Stimulated activated naive CD8-positive, alpha-beta T cell treated with anti-CD3 and anti-CD28 coated beads, Interleukin-15, amount 100 ng/mL, for 72 hours (primary cell): Measurements from ENCODE around the gene SLC12A7.

Source experiments
- ATAC-seq: fragments of 150-1000 bp; cut with Tn5 transposase; 2 replicates; pipeline ENCODE4 v1.10.0; 2021; ENCODE audit warnings: mild to moderate bottlenecking, moderate library complexity
- DNase-seq, 2 donors: peaks; one replicate each; pipeline ENCODE4 v3.0.0; 2021 to 2022
- H3K27ac Mint-ChIP-seq, 2 donors: one replicate each; pipeline ENCODE4 v1.8.0; 2022; ENCODE audit warnings: mild to moderate bottlenecking in 2 of 2, mixed read lengths in 2 of 2, moderate library complexity in 2 of 2
- H3K27me3 Mint-ChIP-seq: one replicate; pipeline ENCODE4 v1.8.0; 2022; ENCODE audit warnings: mixed read lengths
- H3K4me1 Mint-ChIP-seq: one replicate; pipeline ENCODE4 v1.8.0; 2022; ENCODE audit warnings: mild to moderate bottlenecking, mixed read lengths
- H3K4me3 Mint-ChIP-seq, 2 donors: one replicate each; pipeline ENCODE4 v1.8.0; 2022; ENCODE audit warnings: mild to moderate bottlenecking in 2 of 2, mixed read lengths in 2 of 2, moderate library complexity in 1 of 2
- H3K9me3 Mint-ChIP-seq, 2 donors: one replicate each; pipeline ENCODE4 v1.8.0; 2022; ENCODE audit warnings: mixed read lengths in 2 of 2

SLC12A7 gene

DNA sequence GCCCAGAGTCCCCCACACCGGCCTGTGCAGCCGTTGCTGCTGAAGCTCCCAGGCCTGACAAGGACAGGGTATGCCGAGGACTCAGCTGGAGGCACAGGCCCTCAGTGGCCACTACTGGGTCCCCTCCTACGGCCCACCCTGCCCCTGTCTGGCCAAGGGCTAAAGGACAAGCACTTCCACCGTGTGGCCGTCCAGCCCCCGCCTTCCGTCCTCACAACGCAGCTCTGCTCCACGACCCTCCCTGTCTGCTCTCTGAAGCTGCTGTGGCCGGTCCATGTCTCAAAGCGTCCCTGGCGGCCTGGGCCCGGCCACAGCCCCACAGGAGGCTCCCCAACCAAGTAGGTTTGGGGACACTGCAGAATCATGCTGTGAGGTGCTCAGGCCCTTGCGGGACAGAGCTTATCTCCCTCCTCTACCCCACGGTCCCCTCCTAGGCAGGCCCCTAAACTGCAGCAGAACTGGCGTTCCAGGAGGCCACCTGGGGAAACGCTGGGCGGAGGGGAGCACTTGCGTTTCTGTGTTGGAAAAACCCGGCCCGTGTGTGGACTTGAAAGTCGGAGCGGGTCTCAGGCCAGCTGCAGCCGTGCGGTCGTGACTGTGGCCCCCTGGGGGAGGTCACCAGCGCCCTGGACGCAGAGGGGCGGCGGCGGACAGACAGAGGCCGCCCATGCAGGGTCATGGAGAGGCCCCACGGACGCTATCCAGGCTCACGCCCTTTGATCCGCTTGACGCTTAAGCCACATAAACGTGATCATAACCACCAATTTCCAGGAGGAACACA lies 57.7 kb downstream of the SLC12A7 start:
- Mint-ChIP-seq H3K4me1 (no peaks in the 10 kb centered on the region), H3K9me3 (no peaks in the 10 kb centered on the region), H3K27ac (peak overlapping the region in 1 of 2 donors; percentile 34), H3K4me3 (no peak overlapping the region), H3K27me3 (no peaks in the 10 kb centered on the region)
- DNase-seq = no peak
- ATAC-seq = no peak

DNA sequence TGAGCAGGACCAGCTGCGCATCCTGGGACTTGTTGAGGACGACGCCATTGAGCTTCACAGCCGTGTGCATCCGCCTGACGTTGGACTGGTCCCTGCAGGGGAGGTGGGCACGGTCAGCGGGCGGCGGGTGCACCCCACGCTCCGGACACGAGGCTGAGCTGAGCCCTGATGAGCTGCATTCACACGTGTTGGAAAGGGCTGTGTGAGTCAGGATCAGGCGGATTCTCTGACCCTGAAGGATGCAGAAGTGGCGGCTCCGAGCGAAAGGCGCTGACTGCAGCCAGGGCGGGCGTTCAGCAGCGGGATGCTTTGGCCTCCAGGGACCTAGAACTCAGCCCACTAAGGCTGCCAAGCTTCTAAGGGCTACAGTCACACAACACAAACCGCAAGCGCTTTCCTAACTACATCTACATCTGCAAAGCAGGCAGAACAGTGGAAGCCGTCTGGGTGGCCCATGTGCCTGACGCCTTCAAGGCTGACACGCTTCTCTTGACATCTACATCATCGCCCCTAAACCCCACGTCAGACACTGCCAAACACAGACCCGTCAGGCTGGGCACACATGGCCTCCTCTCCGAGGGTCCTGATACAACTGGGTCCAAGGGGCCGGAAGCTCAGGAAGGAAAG lies 58.4 kb downstream of the SLC12A7 start:
- ATAC-seq (no peak), DNase-seq (no peak)
- Mint-ChIP-seq H3K4me3 (no peak overlapping the region), H3K27ac (no peak overlapping the region), H3K4me1 (no peaks in the 10 kb centered on the region), H3K9me3 (peaks cover under 1 to 1% of the 10 kb centered on the region in 2 donors), H3K27me3 (no peaks in the 10 kb centered on the region)

DNA sequence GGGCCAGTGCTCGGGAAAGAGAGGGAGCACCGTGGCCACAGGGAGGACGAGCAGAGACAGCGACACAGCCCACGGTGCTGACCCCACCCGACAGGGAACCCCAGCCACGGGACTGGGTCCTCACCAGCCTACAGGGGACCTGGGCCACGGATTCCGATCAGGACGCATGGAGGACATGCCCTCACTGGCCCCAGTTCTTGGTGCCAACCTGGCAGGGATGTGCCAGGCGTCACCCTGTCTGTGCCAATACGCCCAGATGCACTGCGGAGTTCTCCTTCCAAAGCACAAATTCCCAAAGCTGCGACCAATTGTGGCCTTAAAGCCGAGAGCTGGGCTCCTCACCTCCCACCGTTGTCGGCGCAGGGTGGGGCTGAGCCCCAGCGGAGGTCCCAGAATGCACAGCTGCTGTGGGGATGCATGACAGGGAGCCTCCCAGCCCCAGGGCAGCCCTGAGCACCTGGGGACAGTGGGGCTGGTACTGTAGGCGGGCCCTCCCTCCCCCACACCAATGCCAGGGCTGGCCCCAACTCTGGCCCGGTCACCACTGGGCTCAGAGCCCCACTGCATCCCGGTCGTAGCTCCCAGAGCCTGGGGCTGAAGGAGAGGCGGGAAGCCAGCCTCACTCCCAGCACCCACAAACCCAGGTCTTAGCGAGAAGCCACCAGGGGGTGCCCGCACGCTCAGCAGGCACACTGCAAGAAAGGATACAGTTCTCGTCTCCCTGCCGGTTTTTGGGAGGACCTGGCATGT lies 59.0 kb downstream of the SLC12A7 start:
- Mint-ChIP-seq H3K9me3 (peaks cover 8% of the 10 kb centered on the region in 2 donors), H3K27me3 (no peaks in the 10 kb centered on the region)
- ATAC-seq = no peak

DNA sequence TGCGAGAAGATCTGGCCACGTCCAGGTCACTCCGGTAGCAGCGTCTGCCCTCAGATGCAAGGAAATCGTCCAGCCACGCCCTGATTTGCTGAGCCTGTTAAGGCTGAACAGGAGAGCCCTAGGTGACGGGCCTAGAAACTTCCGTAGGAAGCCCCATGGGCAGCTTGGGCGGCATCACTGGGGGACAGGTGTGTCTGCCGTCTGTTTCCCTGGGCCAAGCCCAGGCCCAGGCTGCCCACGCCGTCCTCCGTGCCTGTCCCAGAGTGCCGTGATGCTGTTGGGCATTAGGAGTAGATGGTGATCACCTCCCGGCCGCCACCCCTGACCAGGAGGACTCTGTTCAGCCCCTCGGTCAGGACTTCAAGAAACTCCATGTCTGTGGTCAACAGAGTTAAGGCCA lies 59.8 kb downstream of the SLC12A7 start:
- Mint-ChIP-seq H3K27ac (no peak overlapping the region), H3K4me1 (no peaks in the 10 kb centered on the region), H3K4me3 (no peak overlapping the region), H3K9me3 (peaks cover 15 to 16% of the 10 kb centered on the region in 2 donors), H3K27me3 (no peaks in the 10 kb centered on the region)
- no peak for ATAC-seq
- DNase-seq = no peak

More for the DNA sequence above, 59.0 kb downstream of the SLC12A7 start:
- DNase-seq = no peak
- H3K27ac Mint-ChIP-seq = peak overlapping the region in 1 of 2 donors; percentile 79
- H3K4me3 Mint-ChIP-seq = no peak overlapping the region
- H3K4me1 Mint-ChIP-seq = no peaks in the 10 kb centered on the region

DNA sequence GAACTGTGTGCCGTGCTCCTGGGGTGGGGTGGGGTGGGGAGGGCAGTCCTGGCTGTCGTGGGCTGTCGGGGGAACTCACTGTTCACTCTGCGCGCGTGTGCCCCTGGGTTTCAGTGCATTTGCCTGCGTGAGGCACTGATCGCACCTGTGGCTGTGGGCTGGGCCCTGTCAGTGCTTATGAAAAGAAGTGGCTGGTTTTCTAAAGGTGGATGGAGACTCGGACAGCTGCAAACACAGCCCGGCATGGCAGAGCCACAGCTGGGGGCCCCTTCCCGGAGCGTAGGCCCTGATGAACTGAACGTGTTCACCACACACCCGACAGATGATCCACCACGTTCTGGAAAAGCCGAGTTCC lies 60.5 kb downstream of the SLC12A7 start:
- H3K9me3 Mint-ChIP-seq = peaks cover 23% of the 10 kb centered on the region in 2 donors
- no peaks in the 10 kb centered on the region for H3K27me3 Mint-ChIP-seq
- ATAC-seq (no peak), DNase-seq (no peak)
- no peak overlapping the region for H3K27ac Mint-ChIP-seq
- H3K4me1 Mint-ChIP-seq = no peaks in the 10 kb centered on the region
- H3K4me3 Mint-ChIP-seq = no peak overlapping the region

DNA sequence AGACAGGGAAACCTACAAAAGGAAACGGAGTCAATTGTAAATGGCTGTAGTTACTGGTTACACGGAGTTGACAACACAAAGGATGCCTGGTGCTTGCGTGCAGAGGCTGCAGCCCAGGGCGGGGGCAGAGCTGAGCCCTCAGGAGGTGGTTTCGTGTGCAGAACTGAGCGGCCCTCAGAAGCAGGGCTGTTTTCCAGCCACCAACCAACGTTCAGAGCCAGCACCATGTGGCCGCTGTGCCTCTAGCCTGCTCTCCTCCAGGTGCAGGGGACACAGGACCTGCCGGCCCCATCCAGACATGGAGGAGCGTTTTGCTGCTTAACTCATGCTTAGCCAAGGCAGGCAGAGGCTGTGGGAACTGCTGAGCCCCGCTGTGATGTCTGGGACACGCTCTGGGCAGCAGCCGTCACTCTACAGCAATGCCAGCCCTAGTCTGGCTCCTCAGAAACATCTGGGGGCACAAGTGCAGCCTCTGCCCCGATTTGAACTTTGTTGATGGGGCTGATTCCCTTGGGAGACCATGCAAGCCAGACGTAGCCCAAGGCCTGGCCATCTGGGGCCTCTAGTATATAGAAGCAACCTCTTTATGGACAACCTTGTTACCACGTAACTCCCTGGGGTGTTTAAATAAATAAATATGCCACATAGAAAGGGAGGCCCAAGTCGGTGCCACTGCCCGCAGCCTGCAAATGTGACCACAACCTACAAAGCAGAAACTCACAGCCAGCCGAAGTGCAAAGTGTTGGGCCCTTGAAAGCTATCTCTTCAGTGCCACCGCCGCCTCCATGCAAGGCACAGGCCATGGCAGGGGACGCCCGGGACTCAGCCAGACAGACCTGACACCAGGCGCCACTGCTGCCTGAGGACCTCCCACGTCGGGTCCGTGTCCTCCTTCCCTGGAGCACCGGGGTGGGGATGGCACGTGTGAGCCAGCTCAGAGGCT lies 61.2 kb downstream of the SLC12A7 start:
- Mint-ChIP-seq H3K4me3 (no peak overlapping the region), H3K27ac (no peak overlapping the region), H3K4me1 (no peaks in the 10 kb centered on the region), H3K27me3 (no peaks in the 10 kb centered on the region), H3K9me3 (peaks cover 29% of the 10 kb centered on the region in 2 donors)
- ATAC-seq = no peak
- no peak for DNase-seq

DNA sequence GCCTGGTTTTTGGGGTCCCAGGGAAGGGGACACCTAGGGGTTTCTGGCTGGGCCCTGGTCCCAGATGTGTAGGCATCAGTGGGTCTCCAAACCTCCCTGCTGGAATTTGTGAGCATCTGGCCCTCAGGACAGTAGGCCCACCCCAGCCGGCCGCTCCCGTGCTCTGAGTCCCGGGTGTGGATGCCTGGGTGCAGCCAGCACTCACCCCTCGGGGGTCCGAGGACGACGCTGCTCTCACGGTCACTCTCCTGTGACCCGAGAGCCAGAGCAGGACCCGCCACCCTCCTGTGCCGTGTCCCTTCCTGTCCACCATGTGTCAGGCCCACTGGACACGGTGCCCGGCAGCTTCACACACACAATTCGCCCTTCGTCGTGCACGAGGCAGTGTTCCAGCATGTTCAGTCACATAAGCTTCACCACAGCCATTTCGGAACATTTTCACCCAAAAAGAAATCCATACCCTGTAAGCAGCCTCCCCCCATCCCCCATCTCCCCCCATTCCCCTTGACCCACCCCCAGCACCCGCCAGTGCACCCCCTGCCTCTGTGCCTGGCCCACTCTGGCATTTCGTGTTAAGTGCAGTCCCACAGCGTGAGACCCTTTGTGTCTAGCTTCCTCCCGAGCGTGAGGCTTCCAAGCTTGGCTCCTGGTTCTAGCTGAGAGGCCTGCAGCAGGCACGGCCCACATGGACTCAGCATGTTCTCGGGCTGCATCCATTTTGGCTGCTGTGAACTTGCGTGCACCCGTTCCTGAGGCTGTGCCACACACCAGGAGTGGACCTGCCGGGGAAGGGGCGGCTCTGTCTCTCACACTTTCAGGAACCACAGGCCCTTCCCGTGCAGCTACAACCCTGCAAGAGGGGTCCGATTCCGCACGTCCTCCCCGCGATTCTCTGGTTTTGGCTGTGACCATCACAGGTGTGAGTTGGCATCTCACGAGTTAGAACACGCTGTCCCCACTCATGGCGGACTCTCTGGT lies 62.7 kb downstream of the SLC12A7 start:
- DNase-seq = no peak
- peaks cover 44 to 45% of the 10 kb centered on the region in 2 donors for H3K9me3 Mint-ChIP-seq
- H3K27ac Mint-ChIP-seq = no peak overlapping the region
- no peaks in the 10 kb centered on the region for H3K4me1 Mint-ChIP-seq
- no peak overlapping the region for H3K4me3 Mint-ChIP-seq
- H3K27me3 Mint-ChIP-seq = no peaks in the 10 kb centered on the region
- ATAC-seq = peak; percentile 29

DNA sequence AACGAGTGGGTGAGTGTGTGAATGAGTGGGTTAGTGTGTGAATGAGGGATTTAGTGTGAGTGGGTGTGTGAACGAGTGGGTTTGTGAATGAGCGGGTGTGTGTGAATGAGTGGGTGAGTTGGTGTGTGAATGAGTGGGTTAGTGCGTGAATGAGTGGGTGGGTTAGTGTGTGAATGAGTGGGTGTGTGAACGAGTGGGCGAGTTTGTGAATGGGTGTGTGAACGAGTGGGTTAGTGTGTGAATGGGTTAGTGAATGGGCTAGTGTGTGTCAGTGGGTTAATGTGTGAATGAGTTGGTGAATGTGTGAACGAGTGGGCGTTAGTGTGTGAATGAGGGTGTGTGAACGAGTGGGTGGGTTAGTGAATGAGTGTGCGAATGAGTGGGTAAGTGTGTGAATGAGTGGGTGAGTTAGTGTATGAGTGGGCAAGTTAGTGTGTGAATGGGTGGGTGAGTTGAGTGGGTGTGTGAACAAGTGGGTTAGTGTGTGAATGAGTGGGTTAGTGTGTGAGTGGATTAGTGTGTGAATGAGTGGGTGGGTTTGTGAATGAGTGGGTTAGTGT lies 63.6 kb downstream of the SLC12A7 start:
- no peak overlapping the region for H3K27ac Mint-ChIP-seq
- DNase-seq (no peak), ATAC-seq (no peak)
- no peak overlapping the region for H3K4me3 Mint-ChIP-seq
- no peaks in the 10 kb centered on the region for H3K27me3 Mint-ChIP-seq
- H3K9me3 Mint-ChIP-seq = peaks cover 54% of the 10 kb centered on the region in 2 donors
- H3K4me1 Mint-ChIP-seq = no peaks in the 10 kb centered on the region

DNA sequence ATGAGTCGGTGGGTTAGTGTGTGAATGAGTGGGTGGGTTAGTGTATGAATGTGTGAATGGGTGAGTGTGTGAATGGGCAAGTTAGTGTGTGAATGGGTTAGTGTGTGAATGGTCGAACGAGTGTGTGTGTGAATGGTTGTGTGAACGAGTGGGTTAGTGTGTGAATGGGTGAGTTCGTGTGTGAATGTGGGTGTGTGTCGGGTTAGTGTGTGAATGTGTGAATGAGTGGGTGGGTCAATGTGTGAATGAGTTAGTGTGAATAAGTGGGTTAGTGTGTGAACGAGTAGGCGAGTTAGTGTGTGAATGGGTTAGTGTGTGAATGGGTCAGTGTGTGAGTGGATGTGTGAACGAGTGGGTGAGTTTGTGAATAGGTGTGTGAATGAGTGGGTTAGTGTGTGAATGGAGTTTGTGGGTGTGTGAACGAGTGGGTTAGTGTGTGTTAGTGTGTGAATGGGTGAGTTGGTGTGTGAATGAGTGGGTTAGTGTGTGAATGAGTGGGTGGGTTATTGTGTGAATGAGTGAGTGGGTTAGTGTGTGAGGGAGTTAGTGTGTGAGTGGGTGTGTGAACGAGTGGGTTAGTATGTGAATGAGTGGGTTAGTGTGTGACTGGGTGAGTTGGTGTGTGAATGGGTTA lies 64.4 kb downstream of the SLC12A7 start:
- H3K9me3 Mint-ChIP-seq = peaks cover 61 to 62% of the 10 kb centered on the region in 2 donors
- no peak for ATAC-seq
- H3K27ac Mint-ChIP-seq = no peak overlapping the region
- no peaks in the 10 kb centered on the region for H3K4me1 Mint-ChIP-seq
- no peak for DNase-seq
- no peaks in the 10 kb centered on the region for H3K27me3 Mint-ChIP-seq
- H3K4me3 Mint-ChIP-seq = no peak overlapping the region

DNA sequence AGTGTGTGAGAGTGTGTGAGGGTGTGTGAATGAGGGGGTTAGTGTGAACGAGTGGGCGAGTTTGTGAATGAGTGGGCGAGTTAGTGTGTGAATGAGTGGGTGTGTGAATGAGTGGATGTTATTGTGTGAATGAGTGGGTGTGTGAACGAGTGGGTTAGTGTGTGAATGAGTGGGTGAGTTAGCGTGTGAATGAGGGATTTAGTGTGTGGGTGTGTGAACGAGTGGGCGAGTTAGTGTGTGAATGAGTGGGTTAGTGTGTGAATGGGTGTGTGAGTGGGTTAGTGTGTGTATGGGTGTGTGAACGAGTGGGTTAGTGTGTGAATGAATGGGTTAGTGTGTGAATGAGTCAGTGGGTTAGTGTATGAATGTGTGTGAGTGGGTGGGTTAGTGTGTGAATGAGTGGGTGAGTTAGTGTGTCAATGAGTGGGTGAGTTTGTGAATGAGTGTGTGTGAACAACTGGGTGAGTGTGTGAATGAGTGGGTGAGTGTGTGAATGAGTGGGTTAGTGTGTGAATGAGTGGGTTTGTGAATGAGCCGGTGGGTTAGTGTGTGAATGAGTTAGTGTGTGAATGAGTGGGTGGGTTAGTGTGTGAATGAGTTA lies 65.8 kb downstream of the SLC12A7 start:
- Mint-ChIP-seq H3K27me3 (no peaks in the 10 kb centered on the region), H3K9me3 (peaks cover 75 to 76% of the 10 kb centered on the region in 2 donors), H3K27ac (no peak overlapping the region), H3K4me1 (no peaks in the 10 kb centered on the region), H3K4me3 (no peak overlapping the region)
- no peak for DNase-seq
- no peak for ATAC-seq

DNA sequence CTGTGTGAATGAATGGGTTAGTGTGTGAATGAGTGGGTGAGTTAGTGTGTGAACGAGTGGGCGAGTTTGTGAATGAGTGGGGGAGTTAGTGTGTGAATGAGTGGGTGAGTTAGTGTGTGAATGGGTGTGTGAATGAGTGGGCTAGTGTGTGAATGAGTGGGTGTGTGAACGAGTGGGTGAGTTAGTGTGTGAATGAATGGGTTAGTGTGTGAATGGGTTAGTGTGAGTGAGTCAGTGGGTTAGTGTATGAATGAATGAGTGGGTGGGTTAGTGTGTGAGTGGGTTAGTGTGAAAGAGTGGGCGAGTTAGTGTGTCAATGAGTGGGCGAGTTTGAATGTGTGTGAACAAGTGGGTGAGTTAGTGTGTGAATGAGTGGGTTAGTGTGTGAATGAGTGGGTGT lies 67.7 kb downstream of the SLC12A7 start:
- Mint-ChIP-seq H3K4me1 (no peaks in the 10 kb centered on the region), H3K9me3 (peaks cover 78 to 80% of the 10 kb centered on the region in 2 donors), H3K4me3 (no peak overlapping the region)

DNA sequence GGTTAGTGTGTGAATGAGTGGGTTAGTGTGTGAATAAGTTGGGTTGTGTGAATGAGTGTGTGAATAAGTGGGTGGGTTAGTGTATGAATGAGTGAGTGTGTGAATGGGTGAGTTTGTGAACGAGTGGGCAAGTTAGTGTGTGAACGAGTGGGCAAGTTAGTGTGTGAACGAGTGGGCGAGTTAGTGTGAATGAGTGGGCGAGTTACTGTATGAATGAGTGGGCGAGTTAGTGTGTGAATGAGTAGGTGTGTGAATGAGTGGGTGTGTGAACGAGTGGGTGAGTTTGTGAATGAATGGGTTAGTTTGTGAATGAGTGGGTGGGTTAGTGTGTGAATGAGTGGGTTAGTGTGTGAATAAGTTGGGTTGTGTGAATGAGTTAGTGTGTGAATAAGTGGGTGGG lies 68.5 kb downstream of the SLC12A7 start:
- Mint-ChIP-seq H3K9me3 (peaks cover 76 to 77% of the 10 kb centered on the region in 2 donors), H3K27me3 (no peaks in the 10 kb centered on the region), H3K27ac (no peak overlapping the region), H3K4me3 (no peak overlapping the region), H3K4me1 (no peaks in the 10 kb centered on the region)
- no peak for ATAC-seq
- no peak for DNase-seq

More for the DNA sequence above, 67.7 kb downstream of the SLC12A7 start:
- Mint-ChIP-seq H3K27me3 (no peaks in the 10 kb centered on the region), H3K27ac (no peak overlapping the region)
- ATAC-seq (no peak), DNase-seq (no peak)

DNA sequence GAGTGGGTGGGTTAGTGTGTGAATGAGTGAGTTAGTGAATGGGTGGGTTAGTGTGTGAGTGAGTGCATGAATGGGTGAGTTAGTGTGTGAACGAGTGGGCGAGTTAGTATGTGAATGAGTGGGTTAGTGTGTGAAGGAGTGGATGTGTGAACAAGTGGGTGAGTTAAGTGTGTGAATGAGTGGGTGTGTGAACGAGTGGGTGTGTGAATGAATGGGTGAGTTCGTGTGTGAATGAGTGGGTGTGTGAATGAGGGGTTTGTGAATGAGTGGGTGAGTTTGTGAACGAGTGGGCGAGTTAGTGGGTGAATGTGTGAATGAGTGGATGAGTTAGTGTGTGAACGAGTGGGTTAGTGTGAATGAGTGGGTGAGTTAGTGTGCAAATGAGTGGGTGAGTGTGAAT lies 69.2 kb downstream of the SLC12A7 start:
- DNase-seq (no peak), ATAC-seq (no peak)
- Mint-ChIP-seq H3K27ac (no peak overlapping the region), H3K9me3 (peaks cover 69 to 70% of the 10 kb centered on the region in 2 donors), H3K4me3 (no peak overlapping the region), H3K27me3 (no peaks in the 10 kb centered on the region), H3K4me1 (no peaks in the 10 kb centered on the region)
